NCI-H526 (cell line): ENCODE results near the gene CDV3.

Source experiments
- DNase-seq, 2 experiments: peaks; one replicate each; lab custom pipeline; 2025; lab: John Stamatoyannopoulos, UW

Gene CDV3

GRCh38 chr3:133606342-133606741 is 32.9 kb downstream of the CDV3 start:
- no peak for DNase-seq

GRCh38 chr3:133606902-133607301 is 33.4 kb downstream of the CDV3 start:
- no peak for DNase-seq

- DNase-seq = no peak
Measured at GRCh38 chr3:133607816-133608215, 34.3 kb downstream of the CDV3 start.

- no peak for DNase-seq
Measured at GRCh38 chr3:133608388-133608787, 34.9 kb downstream of the CDV3 start.

- DNase-seq = no peak
Measured at GRCh38 chr3:133610031-133610430, 36.5 kb downstream of the CDV3 start.

- no peak for DNase-seq
Measured at GRCh38 chr3:133611534-133611933, 38.0 kb downstream of the CDV3 start.

GRCh38 chr3:133620066-133620784 is 46.7 kb downstream of the CDV3 start:
- no peak for DNase-seq

- DNase-seq = no peak
Measured at GRCh38 chr3:133627789-133628188, 54.3 kb downstream of the CDV3 start.

GRCh38 chr3:133629146-133629545 is 55.7 kb downstream of the CDV3 start:
- DNase-seq = peak; percentile 86 to 90

GRCh38 chr3:133633439-133633838 is 60.0 kb downstream of the CDV3 start:
- no peak for DNase-seq
